RWPE2 (cell line): ENCODE results near the gene SEPTIN2.

Experiments
- ATAC-seq: fragments of 200-7000 bp; cut with Tn5 transposase; 3 replicates; pipeline ENCODE4 v1.9.1; 2021; ENCODE audit warnings: low read depth
- DNase-seq: peaks from one replicate; pipeline ENCODE4 v3.0.0-alpha.2; 2020; ENCODE audit warnings: low spot score
- H3K27ac ChIP-seq: fragments of 450-650 bp; 2 replicates; pipeline ENCODE4 v1.5.1; 2017; ENCODE audit warnings: mild to moderate bottlenecking; ENCODE audit not compliant: poor library complexity, severe bottlenecking
- H3K27me3 ChIP-seq: fragments of 250-450 bp; sonication (Bioruptor Pico); 2 replicates; pipeline ENCODE4 v1.5.1; 2021; ENCODE audit warnings: mild to moderate bottlenecking, moderate library complexity; ENCODE audit not compliant: insufficient read depth, poor library complexity, severe bottlenecking
- H3K36me3 ChIP-seq: fragments of 250-450 bp; sonication (Bioruptor Pico); 2 replicates; pipeline ENCODE4 v1.5.1; 2020; ENCODE audit warnings: low read depth, mild to moderate bottlenecking, moderate library complexity
- H3K4me1 ChIP-seq: fragments of 250-450 bp; sonication (Bioruptor Pico); 2 replicates; pipeline ENCODE4 v1.5.1; 2021; ENCODE audit warnings: mild to moderate bottlenecking, moderate library complexity; ENCODE audit not compliant: insufficient read depth, poor library complexity, severe bottlenecking
- H3K4me3 ChIP-seq: fragments of 250-450 bp; sonication (Bioruptor Pico); 2 replicates; pipeline ENCODE4 v1.5.1; 2021; ENCODE audit warnings: mild to moderate bottlenecking, moderate library complexity; ENCODE audit not compliant: severe bottlenecking
- H3K9me3 ChIP-seq: fragments of 250-450 bp; sonication (Bioruptor Pico); 2 replicates; pipeline ENCODE4 v1.5.1; 2021; ENCODE audit warnings: mild to moderate bottlenecking, moderate library complexity; ENCODE audit not compliant: severe bottlenecking
- TF ChIP-seq, protein P1 (sequence below): fragments of 450-650 bp; IDR thresholded peaks from one replicate; pipeline ENCODE4 v1.5.1; 2017; ENCODE audit warnings: mild to moderate bottlenecking, moderate library complexity; ENCODE audit not compliant: poor library complexity, severe bottlenecking

Gene SEPTIN2

DNA sequence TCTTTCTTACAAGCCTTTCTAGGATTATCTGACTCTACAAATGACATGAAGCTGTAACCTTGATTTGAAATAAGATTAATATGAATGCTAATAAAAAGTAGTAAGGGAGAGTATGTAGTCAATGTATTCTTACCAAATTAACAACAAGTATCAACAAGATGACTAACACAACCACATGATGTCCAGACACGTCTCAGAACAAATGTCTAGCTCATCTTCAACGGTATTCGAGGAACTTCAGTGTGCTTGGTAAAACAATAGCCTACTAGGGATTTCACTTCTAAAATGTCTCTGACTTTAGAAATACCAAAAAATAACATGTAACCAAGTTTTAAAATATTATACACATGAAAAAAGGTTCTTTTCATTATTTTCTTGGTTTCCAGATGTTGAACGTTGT is 3.6 kb upstream of the SEPTIN2 start:
- no peak for DNase-seq
- TF ChIP-seq, protein P1, sequence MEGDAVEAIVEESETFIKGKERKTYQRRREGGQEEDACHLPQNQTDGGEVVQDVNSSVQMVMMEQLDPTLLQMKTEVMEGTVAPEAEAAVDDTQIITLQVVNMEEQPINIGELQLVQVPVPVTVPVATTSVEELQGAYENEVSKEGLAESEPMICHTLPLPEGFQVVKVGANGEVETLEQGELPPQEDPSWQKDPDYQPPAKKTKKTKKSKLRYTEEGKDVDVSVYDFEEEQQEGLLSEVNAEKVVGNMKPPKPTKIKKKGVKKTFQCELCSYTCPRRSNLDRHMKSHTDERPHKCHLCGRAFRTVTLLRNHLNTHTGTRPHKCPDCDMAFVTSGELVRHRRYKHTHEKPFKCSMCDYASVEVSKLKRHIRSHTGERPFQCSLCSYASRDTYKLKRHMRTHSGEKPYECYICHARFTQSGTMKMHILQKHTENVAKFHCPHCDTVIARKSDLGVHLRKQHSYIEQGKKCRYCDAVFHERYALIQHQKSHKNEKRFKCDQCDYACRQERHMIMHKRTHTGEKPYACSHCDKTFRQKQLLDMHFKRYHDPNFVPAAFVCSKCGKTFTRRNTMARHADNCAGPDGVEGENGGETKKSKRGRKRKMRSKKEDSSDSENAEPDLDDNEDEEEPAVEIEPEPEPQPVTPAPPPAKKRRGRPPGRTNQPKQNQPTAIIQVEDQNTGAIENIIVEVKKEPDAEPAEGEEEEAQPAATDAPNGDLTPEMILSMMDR: no peak
- Histone ChIP-seq H3K27ac (peak overlapping the region; percentile 83), H3K4me3 (no peak overlapping the region), H3K36me3 (peaks cover 33% of the 10 kb centered on the region), H3K9me3 (no peaks in the 10 kb centered on the region), H3K4me1 (peaks cover 42% of the 10 kb centered on the region), H3K27me3 (no peaks in the 10 kb centered on the region)
- ATAC-seq: peak; percentile 26

DNA sequence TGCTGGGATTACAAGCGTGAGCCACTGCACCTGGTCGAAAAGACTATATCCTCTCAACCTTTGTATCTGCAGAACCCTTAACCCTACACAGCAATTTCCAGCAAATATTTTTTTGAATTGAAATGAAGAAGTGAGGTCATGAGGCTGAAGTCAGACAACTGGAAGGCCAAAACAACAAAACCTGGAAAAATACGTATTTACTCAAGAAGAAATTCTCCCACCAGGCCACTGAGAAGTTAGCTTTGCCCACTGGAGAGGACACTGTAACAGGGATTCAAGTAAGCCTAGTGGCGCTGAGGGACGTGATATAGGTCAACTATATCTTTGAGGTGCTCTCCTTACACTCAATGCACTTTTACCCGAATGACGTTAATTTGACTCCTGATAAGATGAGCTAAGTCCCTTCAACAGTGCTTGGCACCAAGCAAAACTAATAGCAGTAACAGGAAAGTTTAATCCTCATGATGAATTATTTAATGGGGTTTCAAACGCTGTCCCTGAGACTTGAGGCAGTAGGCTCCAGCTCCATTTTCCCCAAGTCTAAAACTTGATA is 2.1 kb upstream of the SEPTIN2 start:
- ATAC-seq (no peak), DNase-seq (no peak)
- H3K27ac ChIP-seq: peak overlapping the region; percentile 83
- TF ChIP-seq, protein P1: no peak
- H3K36me3 ChIP-seq: peaks cover 30% of the 10 kb centered on the region
- peaks cover 48% of the 10 kb centered on the region for H3K4me1 ChIP-seq
- H3K4me3 ChIP-seq: peak overlapping the region; percentile 95
- H3K9me3 ChIP-seq: no peaks in the 10 kb centered on the region
- no peaks in the 10 kb centered on the region for H3K27me3 ChIP-seq

DNA sequence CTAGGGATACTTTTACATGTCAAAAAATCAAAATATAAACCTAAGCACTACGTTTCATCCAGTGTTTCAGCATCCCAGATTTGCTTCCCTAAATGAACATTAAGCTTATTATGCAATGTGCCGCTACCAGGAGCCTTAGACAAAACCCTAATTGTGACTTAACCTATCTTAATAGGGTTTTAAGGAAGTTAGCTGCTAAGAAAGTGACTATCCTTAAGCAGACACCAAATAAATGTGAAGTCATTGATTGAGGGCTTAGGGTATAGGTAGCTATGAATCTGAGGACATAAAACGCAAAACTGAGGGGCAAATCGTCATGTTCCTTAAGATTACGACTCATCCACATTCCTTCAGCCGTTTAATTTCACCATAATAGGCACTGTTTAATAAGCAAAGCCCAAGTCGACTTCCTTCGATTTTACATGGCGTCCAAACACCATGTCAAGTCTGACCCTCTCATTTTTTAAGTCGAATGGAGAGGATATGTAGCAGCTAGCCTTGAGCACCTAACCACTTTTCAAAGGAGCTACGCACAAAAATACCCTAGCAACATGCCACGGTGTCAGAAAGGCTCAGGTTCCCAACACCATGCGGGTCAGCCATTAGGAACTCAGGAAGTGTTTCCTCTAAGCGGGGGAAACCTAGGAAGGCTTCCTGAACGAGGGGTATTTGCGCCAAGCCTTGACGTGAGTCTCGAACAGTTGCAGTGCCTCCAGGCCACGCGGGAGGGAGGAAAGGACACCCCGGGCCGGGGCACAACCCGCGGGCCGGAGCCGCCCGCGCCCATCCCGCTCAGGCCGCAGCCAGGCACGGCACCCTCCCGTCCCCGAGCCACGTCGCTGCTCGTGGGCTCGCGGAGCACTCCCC is 1.3 kb upstream of the SEPTIN2 start:
- Histone ChIP-seq H3K36me3 (peaks cover 33% of the 10 kb centered on the region), H3K4me1 (peaks cover 56% of the 10 kb centered on the region), H3K27me3 (no peaks in the 10 kb centered on the region), H3K9me3 (no peaks in the 10 kb centered on the region), H3K4me3 (peak overlapping the region; percentile 95), H3K27ac (peak overlapping the region; percentile 83)
- no peak for DNase-seq
- no peak for ATAC-seq
- TF ChIP-seq, protein P1: no peak

DNA sequence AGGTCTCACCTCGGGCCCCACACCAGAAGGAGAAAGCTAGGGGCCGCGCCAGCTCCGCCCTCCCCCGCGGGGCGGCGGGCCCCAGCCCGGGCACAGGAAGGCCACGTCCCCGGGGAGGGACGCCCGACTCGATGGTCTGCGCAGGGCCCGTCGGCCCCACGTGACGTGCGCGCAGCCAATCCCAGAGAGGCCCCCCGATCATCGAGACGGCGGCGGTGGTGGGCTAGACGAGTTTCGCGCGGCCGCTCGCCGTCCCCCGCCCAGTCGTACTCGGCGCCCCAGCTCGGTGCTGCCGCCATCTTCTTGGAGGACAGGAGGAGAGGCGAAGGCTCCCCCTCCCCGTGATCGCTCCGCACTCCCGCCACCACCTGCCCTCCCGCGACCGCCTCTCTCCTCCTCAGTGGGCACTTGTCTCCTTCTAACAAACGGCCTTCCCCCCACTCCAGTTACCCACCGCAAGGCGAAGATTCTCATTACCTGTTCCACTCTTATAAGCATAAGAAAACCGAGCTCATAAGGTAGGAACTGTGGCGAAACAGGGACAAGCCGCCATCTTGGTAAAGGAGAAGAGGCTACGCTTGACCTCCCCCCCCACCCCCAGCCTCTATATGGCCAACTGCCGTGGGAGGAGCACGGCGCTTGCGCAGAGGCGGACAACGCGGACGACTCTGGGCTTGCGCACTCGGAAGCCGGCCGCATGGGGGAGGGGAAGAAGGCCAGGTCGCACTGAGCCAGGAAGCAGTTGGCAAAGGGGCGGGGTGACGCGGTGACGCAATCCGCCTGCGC is 439 bp upstream of the SEPTIN2 start, which contains the start of gene HDLBP:
Gene HDLBP, minus strand, starts transcription at position 580 of the 786 bp plus-strand sequence. CDS start 48,803 bp downstream, outside the sequence.
- ATAC-seq: peak; percentile 83
- Histone ChIP-seq H3K9me3 (no peaks in the 10 kb centered on the region), H3K4me1 (peaks cover 56% of the 10 kb centered on the region), H3K27me3 (no peaks in the 10 kb centered on the region), H3K36me3 (peaks cover 41% of the 10 kb centered on the region), H3K27ac (peak within 1 kb of the TSS; percentile 83), H3K4me3 (peak within 1 kb of the TSS; percentile 95)
- peak; percentile 98 for DNase-seq
- TF ChIP-seq, protein P1: peak; percentile 84
